HCT116 (cell line): ENCODE results near the gene TCHP. TPM values are rescaled to one million over a fixed set of nuclear protein-coding genes. Genes with fewer than 3 reads are reported as not detected.
"Not testable (repeated sequence)": the region's sequence is repeated elsewhere in the genome, so short reads cannot be mapped to it uniquely, and the experiment has no call there.

ENCODE experiments used
- ATAC-seq: fragments of 200-7000 bp; cut with Tn5 transposase; 2 replicates; pipeline ENCODE4 v1.9.1; 2020; ENCODE audit warnings: mild to moderate bottlenecking, moderate library complexity
- BruUV-seq: library from RNA; stranded (reverse); fragments of 400-500 nt; replicated peaks from 2 replicates; lab custom pipeline; 2021; lab: Mats Ljungman, UMichigan
- CTCF ChIA-PET: fragments of 300-600 bp; sonication (Branson Sonifier 250); formaldehyde crosslinking; loops from one replicate; lab custom pipeline; 2021; ENCODE audit warnings: antibody characterized with exemption; lab: Charles Lee
- POLR2A ChIA-PET: fragments of 300-600, 350-600 bp; sonication (Branson Sonifier 250); formaldehyde crosslinking; loops from one replicate; lab custom pipeline; 2021; ENCODE audit warnings: antibody characterized with exemption; lab: Charles Lee
- RAD21 ChIA-PET, 2 experiments: fragments of 300-600 bp; sonication (Branson Sonifier 250); formaldehyde crosslinking; loops; one replicate each; lab custom pipeline; 2023; ENCODE audit warnings: low total read pairs in 2 of 2; ENCODE audit not compliant: uncharacterized antibody in 2 of 2, unreplicated experiment in 2 of 2, low non-redundant PET in 1 of 2; lab: Charles Lee
- DNase-seq: peaks from one replicate; pipeline ENCODE4 v3.0.0-alpha.2; 2010; ENCODE audit warnings: low read depth, low spot score
- H2AFZ ChIP-seq: fragments of 200-600 bp; shearing (Covaris generic), sonication (generic); 2 replicates; pipeline ENCODE4 v1.6.1; 2017; ENCODE audit warnings: low read depth, mixed run types, mixed read lengths, antibody characterized with exemption, low read length; ENCODE audit not compliant: poor library complexity, severe bottlenecking
- H3K27ac ChIP-seq: 2 replicates; pipeline ENCODE4 v1.5.1; 2012; ENCODE audit warnings: low read depth, low read length
- H3K27me3 ChIP-seq: fragments of 200-600 bp; sonication (generic); 2 replicates; pipeline ENCODE4 v1.6.1; 2016; ENCODE audit warnings: mixed run types, low read length, mixed read lengths; ENCODE audit not compliant: insufficient read depth
- H3K36me3 ChIP-seq, 2 experiments: fragments of 200-500 bp in 1 of 2; fragments of 200-600 bp in 1 of 2; sonication (Bioruptor generic) in 1 of 2; sonication (generic) in 1 of 2; 2 replicates each; pipeline versions ENCODE4 v1.5.1 to v1.6.1; 2014 to 2016; ENCODE audit warnings: low read length in 2 of 2, inconsistent platforms in 1 of 2, mixed read lengths in 1 of 2, mixed run types in 1 of 2; ENCODE audit not compliant: insufficient read depth in 2 of 2, control insufficient read depth in 1 of 2
- H3K4me1 ChIP-seq, 2 experiments: fragments of 200-600 bp in 1 of 2; sonication (generic) in 1 of 2; 2 replicates each; pipeline versions ENCODE4 v1.5.1 to v1.6.1; 2012 to 2017; ENCODE audit warnings: low read length in 2 of 2, inconsistent platforms in 1 of 2, mild to moderate bottlenecking in 1 of 2, mixed read lengths in 1 of 2, mixed run types in 1 of 2, moderate library complexity in 1 of 2; ENCODE audit not compliant: insufficient read depth in 2 of 2, control insufficient read depth in 1 of 2
- H3K4me2 ChIP-seq: fragments of 200-600 bp; sonication (generic); 2 replicates; pipeline ENCODE4 v1.6.1; 2017; ENCODE audit warnings: mixed run types, low read length, mixed read lengths
- H3K4me3 ChIP-seq, 2 experiments: fragments of 200-600 bp in 1 of 2; sonication (generic) in 1 of 2; replicated peaks in 1 of 2; 2 replicates each; pipeline ENCODE4 v1.5.1; 2011 to 2016; ENCODE audit warnings: low read length in 2 of 2, control low read depth in 1 of 2, low read depth in 1 of 2, mild to moderate bottlenecking in 1 of 2, mixed read lengths in 1 of 2, mixed run types in 1 of 2
- H3K79me2 ChIP-seq: fragments of 200-600 bp; sonication (generic); 2 replicates; pipeline ENCODE4 v1.6.1; 2017; ENCODE audit warnings: mild to moderate bottlenecking, mixed run types, low read length, moderate library complexity, mixed read lengths; ENCODE audit not compliant: insufficient read depth
- H3K9ac ChIP-seq: fragments of 200-600 bp; sonication (generic); 2 replicates; pipeline ENCODE4 v1.6.1; 2016; ENCODE audit warnings: low read length, mixed read lengths
- H3K9me2 ChIP-seq: fragments of 200-600 bp; sonication (generic), shearing (Covaris generic); 2 replicates; pipeline ENCODE4 v1.6.1; 2017; ENCODE audit warnings: mixed run types, mild to moderate bottlenecking, moderate library complexity; ENCODE audit not compliant: insufficient read depth
- H3K9me3 ChIP-seq, 2 experiments: fragments of 200-500 bp in 1 of 2; fragments of 200-600 bp in 1 of 2; sonication (Bioruptor generic) in 1 of 2; sonication (generic) in 1 of 2; 2 replicates each; pipeline ENCODE4 v1.6.1; 2014 to 2017; ENCODE audit warnings: low read length in 2 of 2, mixed read lengths in 2 of 2, inconsistent platforms in 1 of 2, low read depth in 1 of 2, mild to moderate bottlenecking in 1 of 2, mixed run types in 1 of 2, moderate library complexity in 1 of 2; ENCODE audit not compliant: control insufficient read depth in 1 of 2, insufficient read depth in 1 of 2
- H4K20me1 ChIP-seq: fragments of 200-600 bp; sonication (generic), shearing (Covaris generic); 2 replicates; pipeline ENCODE4 v1.6.1; 2017; ENCODE audit warnings: mixed run types, mild to moderate bottlenecking, moderate library complexity; ENCODE audit not compliant: insufficient read depth
- CBX3 ChIP-seq: IDR thresholded peaks from 2 replicates; pipeline ENCODE4 v1.6.1; 2012; ENCODE audit warnings: low read depth
- CEBPB ChIP-seq: IDR thresholded peaks from 2 replicates; pipeline ENCODE4 v1.6.1; 2012; ENCODE audit warnings: low read depth
- ELF1 ChIP-seq: IDR thresholded peaks from 2 replicates; pipeline ENCODE4 v1.6.1; 2012; ENCODE audit warnings: low read depth, borderline replicate concordance
- RAD21 ChIP-seq: IDR thresholded peaks from 2 replicates; pipeline ENCODE4 v1.6.1; 2012; ENCODE audit warnings: low read depth, mild to moderate bottlenecking
- SIN3A ChIP-seq: IDR thresholded peaks from 2 replicates; pipeline ENCODE4 v1.6.1; 2012; ENCODE audit warnings: low read depth
- SP1 ChIP-seq: IDR thresholded peaks from 2 replicates; pipeline ENCODE4 v1.6.1; 2012; ENCODE audit warnings: low read depth
- SRF ChIP-seq: IDR thresholded peaks from 2 replicates; pipeline ENCODE4 v1.6.1; 2012; ENCODE audit warnings: low read depth
- TCF7L2 ChIP-seq: IDR thresholded peaks from 2 replicates; pipeline ENCODE4 v1.7.0; 2011; ENCODE audit warnings: borderline replicate concordance, inconsistent platforms; ENCODE audit not compliant: insufficient read depth, insufficient read length; ENCODE audit errors: extremely low read depth
- YY1 ChIP-seq: IDR thresholded peaks from 2 replicates; pipeline ENCODE4 v1.6.1; 2011; ENCODE audit warnings: low read length, low read depth, moderate library complexity, mild to moderate bottlenecking; ENCODE audit not compliant: insufficient replicate concordance; ENCODE audit errors: extremely low read depth
- ZNF274 ChIP-seq: fragments of 200-500 bp; sonication (Bioruptor generic); IDR thresholded peaks from 2 replicates; pipeline ENCODE4 v1.6.1; 2014; ENCODE audit warnings: mild to moderate bottlenecking, low read depth, low read length, inconsistent platforms
- intact Hi-C: fragments of 100-400 bp; cut with micrococcal nuclease; formaldehyde crosslinking; loops from 2 replicates; pipeline ENCODE4 v1.10.0; 2022
- total RNA-seq: library from RNA; stranded (reverse); gene quantifications from one replicate; pipeline ENCODE4 v1.2.1, GENCODE V29; 2021; ENCODE audit not compliant: unreplicated experiment
- TF ChIP-seq, protein P1 (sequence below), 3 experiments: fragments of 200-600 bp in 1 of 3; sonication (generic) in 1 of 3; IDR thresholded peaks in 2 of 3; conservative IDR thresholded peaks in 1 of 3; 2 replicates each; pipeline ENCODE4 v1.5.1; 2012 to 2017; ENCODE audit warnings: low read depth in 2 of 3, low read length in 2 of 3, antibody characterized with exemption in 1 of 3, borderline replicate concordance in 1 of 3, control low read depth in 1 of 3, mild to moderate bottlenecking in 1 of 3, mixed read lengths in 1 of 3, mixed run types in 1 of 3, moderate library complexity in 1 of 3; ENCODE audit not compliant: insufficient read depth in 1 of 3
- TF ChIP-seq, protein P2 (sequence below): IDR thresholded peaks from 2 replicates; pipeline ENCODE4 v1.6.1; 2012; ENCODE audit warnings: low read depth
- TF ChIP-seq, protein P3 (sequence below): IDR thresholded peaks from 2 replicates; pipeline ENCODE4 v1.6.1; 2012

Gene TCHP
- total RNA-seq, 1 experiment from 2014 or later, result 17.3 TPM

DNA sequence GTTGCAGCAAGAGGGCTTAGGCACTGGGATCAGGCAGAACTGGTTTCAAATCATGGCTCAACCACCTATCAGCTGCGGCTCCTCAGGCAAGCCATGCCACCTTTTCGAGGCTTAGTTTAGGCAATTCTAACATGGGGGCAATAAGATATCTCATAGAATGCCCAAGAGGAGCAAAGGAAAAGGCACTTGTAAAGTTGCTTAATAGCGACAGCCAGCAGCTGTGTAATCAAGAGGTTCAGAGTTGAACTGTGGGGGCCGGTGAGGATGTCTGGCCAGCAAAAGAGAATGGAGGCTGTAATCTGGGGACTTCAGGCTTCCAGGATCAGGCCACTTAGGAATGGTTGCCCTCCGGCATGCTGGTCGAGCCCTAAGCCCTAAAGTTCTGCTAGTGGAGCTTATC lies 3.0 kb upstream of the TCHP start:
- Histone ChIP-seq H3K4me2 (no peak overlapping the region), H3K27ac (no peak overlapping the region), H2AFZ (no peak overlapping the region), H3K9me3 (no peaks in the 10 kb centered on the region), H3K9ac (no peak overlapping the region), H3K27me3 (no peaks in the 10 kb centered on the region), H3K79me2 (peaks cover 17% of the 10 kb centered on the region; the same call in 1 of the 2 replicates), H3K36me3 (no peaks in the 10 kb centered on the region), H4K20me1 (no peaks in the 10 kb centered on the region), H3K4me3 (no peak overlapping the region), H3K4me1 (peaks cover 6 to 25% of the 10 kb centered on the region in 2 experiments; a peak in 3 of 4 replicates), H3K9me2 (no peaks in the 10 kb centered on the region)
- TF ChIP-seq SRF, result no peak
- TF ChIP-seq, protein P1, sequence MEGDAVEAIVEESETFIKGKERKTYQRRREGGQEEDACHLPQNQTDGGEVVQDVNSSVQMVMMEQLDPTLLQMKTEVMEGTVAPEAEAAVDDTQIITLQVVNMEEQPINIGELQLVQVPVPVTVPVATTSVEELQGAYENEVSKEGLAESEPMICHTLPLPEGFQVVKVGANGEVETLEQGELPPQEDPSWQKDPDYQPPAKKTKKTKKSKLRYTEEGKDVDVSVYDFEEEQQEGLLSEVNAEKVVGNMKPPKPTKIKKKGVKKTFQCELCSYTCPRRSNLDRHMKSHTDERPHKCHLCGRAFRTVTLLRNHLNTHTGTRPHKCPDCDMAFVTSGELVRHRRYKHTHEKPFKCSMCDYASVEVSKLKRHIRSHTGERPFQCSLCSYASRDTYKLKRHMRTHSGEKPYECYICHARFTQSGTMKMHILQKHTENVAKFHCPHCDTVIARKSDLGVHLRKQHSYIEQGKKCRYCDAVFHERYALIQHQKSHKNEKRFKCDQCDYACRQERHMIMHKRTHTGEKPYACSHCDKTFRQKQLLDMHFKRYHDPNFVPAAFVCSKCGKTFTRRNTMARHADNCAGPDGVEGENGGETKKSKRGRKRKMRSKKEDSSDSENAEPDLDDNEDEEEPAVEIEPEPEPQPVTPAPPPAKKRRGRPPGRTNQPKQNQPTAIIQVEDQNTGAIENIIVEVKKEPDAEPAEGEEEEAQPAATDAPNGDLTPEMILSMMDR (IDR thresholded peaks at IDR 0.05 in 2 of 3, conservative IDR thresholded peaks at IDR 0.05 in 1 of 3; ENCODE audit: borderline replicate concordance in 1 of 3, insufficient read depth in 1 of 3, low read depth in 2 of 3, low read length in 2 of 3), result no peak
- TF ChIP-seq YY1, result no peak
- TF ChIP-seq, protein P2, sequence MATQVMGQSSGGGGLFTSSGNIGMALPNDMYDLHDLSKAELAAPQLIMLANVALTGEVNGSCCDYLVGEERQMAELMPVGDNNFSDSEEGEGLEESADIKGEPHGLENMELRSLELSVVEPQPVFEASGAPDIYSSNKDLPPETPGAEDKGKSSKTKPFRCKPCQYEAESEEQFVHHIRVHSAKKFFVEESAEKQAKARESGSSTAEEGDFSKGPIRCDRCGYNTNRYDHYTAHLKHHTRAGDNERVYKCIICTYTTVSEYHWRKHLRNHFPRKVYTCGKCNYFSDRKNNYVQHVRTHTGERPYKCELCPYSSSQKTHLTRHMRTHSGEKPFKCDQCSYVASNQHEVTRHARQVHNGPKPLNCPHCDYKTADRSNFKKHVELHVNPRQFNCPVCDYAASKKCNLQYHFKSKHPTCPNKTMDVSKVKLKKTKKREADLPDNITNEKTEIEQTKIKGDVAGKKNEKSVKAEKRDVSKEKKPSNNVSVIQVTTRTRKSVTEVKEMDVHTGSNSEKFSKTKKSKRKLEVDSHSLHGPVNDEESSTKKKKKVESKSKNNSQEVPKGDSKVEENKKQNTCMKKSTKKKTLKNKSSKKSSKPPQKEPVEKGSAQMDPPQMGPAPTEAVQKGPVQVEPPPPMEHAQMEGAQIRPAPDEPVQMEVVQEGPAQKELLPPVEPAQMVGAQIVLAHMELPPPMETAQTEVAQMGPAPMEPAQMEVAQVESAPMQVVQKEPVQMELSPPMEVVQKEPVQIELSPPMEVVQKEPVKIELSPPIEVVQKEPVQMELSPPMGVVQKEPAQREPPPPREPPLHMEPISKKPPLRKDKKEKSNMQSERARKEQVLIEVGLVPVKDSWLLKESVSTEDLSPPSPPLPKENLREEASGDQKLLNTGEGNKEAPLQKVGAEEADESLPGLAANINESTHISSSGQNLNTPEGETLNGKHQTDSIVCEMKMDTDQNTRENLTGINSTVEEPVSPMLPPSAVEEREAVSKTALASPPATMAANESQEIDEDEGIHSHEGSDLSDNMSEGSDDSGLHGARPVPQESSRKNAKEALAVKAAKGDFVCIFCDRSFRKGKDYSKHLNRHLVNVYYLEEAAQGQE, result no peak
- TF ChIP-seq RAD21, result no peak
- no peak for TF ChIP-seq CEBPB
- TF ChIP-seq CBX3, result no peak
- no peak for TF ChIP-seq ELF1
- TF ChIP-seq, protein P3, sequence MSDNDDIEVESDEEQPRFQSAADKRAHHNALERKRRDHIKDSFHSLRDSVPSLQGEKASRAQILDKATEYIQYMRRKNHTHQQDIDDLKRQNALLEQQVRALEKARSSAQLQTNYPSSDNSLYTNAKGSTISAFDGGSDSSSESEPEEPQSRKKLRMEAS, result no peak
- TF ChIP-seq TCF7L2, result no peak
- no peak for TF ChIP-seq SP1
- TF ChIP-seq ZNF274, result no peak
- TF ChIP-seq SIN3A, result no peak
- RAD21 ChIA-PET, result no interaction called here
- DNase-seq (no peak), ATAC-seq (no peak)
- BruUV-seq, result no TSS peak
- POLR2A ChIA-PET, result no interaction called here
- CTCF ChIA-PET, result no interaction called here
- intact Hi-C loops, result no loop called here

DNA sequence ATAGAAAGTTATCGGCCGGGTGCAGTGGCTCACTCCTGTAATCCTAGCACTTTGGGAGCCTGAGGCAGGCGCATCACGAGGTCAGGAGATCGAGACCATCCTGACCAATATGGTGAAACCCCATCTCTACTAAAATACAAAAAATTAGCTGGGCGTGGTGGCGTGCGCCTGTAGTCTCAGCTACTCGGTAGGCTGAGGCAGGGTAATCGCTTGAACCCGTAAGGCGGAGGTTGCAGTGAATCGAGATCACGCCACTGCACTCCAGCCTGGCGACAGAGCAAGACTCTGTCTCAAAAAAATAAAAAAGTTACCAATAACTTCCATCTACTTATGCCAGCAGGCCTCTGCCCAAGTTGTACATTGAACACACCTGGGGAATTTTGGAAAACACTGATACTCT lies 729 bp upstream of the TCHP start:
- H4K20me1 ChIP-seq, intact Hi-C loops, DNase-seq, H3K9me2 ChIP-seq, CTCF ChIA-PET, POLR2A ChIA-PET, H3K9me3 ChIP-seq, ATAC-seq, BruUV-seq, H3K27me3 ChIP-seq, RAD21 ChIA-PET: not testable (repeated sequence)
- Histone ChIP-seq H3K79me2 (peaks cover 18% of the 10 kb centered on the region; the same call in 1 of the 2 replicates), H3K36me3 (peaks cover 6 to 15% of the 10 kb centered on the region in 2 experiments; a peak in 3 of 4 replicates), H3K4me3 (peak overlapping the region; percentile 76 to 79), H3K9ac (peak overlapping the region; percentile 80), H3K4me1 (peaks cover 6 to 25% of the 10 kb centered on the region in 2 experiments; a peak in 3 of 4 replicates), H2AFZ (peak overlapping the region; percentile 28), H3K27ac (peak overlapping the region; percentile 65), H3K4me2 (peak overlapping the region; percentile 90)
